Caki2 (cell line): ENCODE data around the gene KAT2A. TPM values are rescaled to one million over a fixed set of nuclear protein-coding genes. Genes with fewer than 3 reads are reported as not detected.
A peak's percentile ranks its signal among the peaks of the same experiment; 100 is the strongest.

Experiments
- DNase-seq: peaks from one replicate; pipeline ENCODE4 v3.0.0-alpha.2; 2015; ENCODE audit warnings: low read depth
- in situ Hi-C: cut with HindIII; loops from 2 replicates; pipeline ENCODE4 v1.10.0; 2016; ENCODE audit warnings: low sequenced_read_pairs, low pct_unique_long_range_greater_than_20kb, mixed read lengths
- total RNA-seq: library from RNA; depleted of rRNA; stranded (reverse); fragments of >200 nt; shearing (Covaris generic); gene quantifications from 2 replicates; pipeline ENCODE4 v1.2.3, GENCODE V29; 2014; ENCODE audit warnings: low replicate concordance

KAT2A gene
- total RNA-seq, 1 experiment from 2014 or later, result 24.6 TPM

- in situ Hi-C loops, result no loop called here
- no peak for DNase-seq
Observed at GRCh38 chr17:42103221-42103954, 17.8 kb downstream of the KAT2A start.

GRCh38 chr17:42101513-42102292 lies 19.5 kb downstream of the KAT2A start:
- peak; percentile 34 for DNase-seq
- in situ Hi-C loops, result no loop called here

DNA sequence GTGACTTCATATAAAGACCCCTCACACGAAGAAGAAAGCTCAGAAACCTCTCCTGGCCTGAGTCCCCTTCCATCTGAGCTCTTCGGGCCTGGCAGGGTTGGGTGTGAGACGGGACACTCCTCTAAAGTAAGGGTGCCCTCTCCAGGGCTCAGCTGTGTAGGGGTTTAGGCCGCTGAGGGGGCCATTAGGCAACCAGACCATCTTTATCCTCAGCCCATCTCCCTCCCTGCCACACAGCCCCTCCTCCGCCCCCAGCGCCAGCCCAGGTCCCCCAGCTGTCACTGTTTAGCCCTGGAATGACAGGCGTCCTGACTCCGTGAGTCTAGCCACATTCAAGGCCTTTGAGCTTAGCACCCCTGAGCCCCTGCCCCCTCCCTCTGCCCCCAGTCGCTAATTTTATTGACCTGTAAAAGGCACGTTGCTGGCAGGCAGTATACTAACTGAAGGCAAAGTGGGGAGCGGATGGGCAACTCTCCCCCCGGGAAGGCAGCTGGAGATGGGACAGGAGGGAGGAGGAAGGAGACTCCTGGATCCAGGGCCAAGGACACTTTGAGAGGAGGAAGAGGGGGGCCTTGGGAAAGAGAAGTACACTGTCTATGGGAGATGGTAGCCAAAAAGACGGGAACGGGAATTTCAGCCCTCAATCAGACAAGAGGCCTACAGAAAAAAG lies 22.3 kb downstream of the KAT2A start:
- in situ Hi-C loops, result no loop called here

DNA sequence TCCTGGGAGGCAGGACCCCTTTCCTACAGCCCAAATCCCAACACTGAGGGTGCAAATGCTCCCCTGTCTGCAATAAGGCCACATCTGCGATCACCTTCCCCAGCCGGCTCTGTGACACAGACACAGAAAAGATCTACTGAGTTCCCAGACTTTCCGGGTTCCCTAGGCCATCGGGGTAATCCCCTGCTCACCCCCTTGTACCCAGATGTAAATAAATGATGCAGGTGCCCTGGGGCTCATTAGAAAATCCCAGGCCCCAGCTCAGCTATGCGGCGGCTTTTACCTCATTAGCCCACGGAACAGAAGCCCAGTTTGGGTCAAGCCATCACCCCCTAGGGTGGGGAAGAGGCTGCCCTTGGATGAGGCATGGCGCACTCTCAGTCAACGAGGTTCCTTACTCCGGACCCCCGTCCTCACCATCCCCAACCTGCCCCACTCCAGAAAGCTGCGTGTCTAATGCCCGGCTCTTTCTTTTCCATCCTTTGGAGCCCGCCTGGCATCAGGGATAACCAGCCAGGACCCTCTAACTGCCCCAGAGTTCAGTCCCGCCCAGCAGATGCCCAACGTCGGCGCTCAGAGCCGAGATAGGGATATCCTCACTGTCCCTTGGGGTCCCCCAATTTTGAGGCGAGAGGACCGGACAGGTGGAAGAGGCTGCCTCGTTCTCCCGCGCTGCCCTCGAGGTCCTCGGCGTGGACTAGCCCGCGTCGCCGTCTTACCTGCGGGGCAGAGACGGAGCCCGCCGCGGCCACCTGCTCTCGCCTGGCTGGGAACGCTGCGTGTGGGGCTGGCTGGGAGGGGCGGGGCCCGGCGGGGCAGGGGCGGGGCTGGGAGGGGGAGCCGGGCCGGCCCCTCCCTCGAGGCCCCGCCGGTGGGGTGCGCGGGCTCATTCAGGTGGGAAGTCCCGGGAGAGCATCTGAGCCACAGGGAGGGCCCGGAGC lies 23.2 kb downstream of the KAT2A start, which contains the start of gene ZNF385C:
Gene ZNF385C (minus strand): TSS at position 783 of the 941 bp plus-strand sequence. CDS start 35,417 bp downstream, outside the sequence.
- in situ Hi-C loops, result no loop called here

More for the DNA sequence above, 22.3 kb downstream of the KAT2A start:
- no peak for DNase-seq

DNA sequence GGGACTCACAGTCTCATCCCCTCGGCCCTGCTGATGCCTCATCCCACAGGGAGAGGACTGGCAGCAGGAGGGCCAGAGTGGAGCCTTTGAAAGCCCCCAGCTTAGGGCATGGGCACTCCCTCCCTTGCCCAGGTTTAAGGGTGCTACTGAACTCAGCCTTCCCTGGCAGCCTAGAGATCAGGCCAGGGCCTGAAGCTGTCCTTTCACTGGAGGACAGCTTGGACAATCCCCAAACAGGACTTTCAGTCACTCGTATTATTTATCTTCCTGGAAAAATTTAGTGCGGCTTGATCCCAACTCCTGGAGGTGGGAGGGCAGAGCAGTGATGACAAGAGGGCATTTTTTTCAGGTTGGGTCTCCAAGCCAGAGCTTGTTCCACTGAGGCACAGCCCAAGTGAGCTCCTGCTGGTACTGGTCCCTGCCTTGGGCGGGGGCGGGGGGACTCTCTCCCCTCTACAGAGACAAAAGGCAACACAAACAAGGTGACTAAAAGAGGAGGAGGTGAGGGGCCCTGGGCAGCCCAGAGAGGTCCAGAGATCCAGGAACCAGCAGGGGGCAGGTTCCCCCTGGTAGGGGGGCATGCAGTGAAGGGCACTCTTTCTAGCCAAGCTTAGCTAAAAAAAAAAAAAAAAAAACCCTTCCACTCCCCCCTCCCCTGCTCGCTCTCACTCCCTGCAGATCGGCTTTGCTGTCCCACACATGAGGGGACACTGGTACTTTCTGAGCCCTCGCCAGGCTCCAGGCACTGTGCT lies 24.6 kb downstream of the KAT2A start:
- in situ Hi-C loops, result no loop called here
- DNase-seq, result no peak

More for the DNA sequence above, 23.2 kb downstream of the KAT2A start, which contains the start of gene ZNF385C:
- DNase-seq, result no peak

DNA sequence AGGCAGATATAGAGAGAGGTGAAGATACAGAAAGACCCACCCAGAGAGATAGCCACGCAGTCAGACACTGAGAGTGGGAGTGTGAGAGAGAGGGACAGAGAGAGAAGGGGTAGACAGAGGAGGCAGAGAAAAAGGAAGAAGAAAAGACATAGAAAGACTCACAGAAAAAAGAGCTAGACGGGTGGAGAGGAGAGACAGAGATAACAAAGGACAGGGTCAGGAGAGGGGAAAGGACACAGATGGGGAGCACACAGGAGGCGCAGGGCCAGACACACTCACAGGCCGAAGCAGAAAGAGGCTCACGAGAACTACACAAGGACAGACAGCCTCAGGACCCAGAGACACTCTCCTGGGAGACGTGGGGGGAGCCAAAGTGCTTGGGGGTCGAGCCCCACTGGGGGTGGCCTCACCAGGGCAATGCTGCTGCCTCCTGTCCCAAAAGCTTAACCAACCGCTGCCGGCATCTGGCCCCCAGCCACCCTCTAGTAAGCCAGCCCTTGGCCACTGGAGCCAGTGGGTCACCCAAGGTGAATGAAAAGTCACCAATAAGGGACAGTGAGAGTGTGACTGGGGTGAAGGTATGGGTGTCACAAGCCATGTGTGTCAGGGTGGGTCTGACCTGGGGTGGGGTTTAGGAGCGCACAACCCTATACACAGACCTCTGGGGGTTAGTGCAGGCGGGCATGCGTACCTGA lies 26.6 kb downstream of the KAT2A start:
- in situ Hi-C loops, result no loop called here
- DNase-seq, result no peak

GRCh38 chr17:42092939-42093338 lies 28.2 kb downstream of the KAT2A start:
- in situ Hi-C loops, result no loop called here
- no peak for DNase-seq

- DNase-seq, result no peak
- in situ Hi-C loops, result no loop called here
Observed at GRCh38 chr17:42090964-42091790, 30.0 kb downstream of the KAT2A start.

DNA sequence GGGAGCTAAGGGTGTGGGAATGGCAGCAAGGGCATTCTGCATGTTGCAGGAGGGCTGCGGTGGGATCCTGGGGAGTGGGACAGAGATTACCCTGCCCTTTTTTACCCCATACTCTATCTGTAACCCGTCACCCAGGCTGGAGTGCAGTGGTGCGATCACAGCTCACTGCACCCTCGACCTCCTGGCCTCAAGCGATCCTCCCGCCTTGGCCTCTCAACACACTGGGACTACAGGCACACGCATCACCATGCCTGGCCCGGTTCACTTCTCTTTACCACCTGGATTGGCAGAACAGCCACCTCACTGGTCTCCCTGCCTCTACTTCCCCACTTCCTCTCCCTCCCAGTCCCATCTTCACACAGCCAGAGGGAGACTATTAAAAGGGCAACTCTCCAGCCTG lies 32.4 kb downstream of the KAT2A start:
- in situ Hi-C loops, result no loop called here
- no peak for DNase-seq

DNA sequence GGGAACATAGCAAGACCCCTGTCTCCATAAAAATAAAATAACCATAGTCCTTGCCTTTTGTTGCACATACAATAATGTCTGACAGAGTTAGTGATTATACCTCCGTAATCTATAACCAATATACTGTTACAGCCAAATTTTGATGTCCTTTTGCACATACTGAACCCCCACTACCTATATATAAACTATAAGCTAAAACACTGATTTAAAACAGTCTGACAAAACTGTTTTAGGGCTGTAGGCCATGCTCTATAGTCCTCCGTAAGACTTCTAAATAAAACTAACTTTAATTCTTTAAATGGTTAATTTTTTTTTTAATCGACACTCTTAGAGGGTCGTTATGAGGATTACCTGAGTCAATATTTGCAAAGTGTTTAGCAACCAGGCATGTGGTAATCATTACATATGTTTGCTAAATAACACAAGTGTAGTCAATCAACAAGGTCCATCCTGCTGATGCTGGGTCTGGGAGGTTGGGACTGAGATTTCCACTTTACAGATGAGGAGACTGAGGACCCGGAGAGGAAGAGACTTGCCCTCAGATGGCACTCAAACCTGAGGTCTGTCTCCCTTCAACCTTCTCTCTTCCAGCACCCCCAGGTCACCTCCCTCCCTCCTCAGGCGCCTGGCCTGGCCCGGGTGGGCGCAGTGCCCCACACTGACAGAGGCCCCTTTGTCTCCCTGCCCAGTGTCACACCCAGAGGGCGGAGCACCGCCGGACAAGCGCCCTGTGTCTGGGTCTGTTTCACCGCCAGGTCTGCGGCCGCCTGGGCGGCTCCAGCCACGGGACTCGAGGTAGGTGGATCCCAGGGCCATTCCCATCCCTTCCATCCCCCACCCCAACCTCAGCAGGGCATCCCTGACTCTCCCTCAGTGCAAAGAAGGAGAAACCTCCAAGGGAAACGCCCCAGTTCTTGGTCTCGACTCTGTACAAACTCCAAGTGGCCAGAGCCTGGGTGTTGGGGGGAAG lies 33.1 kb downstream of the KAT2A start:
- in situ Hi-C loops, result no loop called here
- DNase-seq, result no peak

DNA sequence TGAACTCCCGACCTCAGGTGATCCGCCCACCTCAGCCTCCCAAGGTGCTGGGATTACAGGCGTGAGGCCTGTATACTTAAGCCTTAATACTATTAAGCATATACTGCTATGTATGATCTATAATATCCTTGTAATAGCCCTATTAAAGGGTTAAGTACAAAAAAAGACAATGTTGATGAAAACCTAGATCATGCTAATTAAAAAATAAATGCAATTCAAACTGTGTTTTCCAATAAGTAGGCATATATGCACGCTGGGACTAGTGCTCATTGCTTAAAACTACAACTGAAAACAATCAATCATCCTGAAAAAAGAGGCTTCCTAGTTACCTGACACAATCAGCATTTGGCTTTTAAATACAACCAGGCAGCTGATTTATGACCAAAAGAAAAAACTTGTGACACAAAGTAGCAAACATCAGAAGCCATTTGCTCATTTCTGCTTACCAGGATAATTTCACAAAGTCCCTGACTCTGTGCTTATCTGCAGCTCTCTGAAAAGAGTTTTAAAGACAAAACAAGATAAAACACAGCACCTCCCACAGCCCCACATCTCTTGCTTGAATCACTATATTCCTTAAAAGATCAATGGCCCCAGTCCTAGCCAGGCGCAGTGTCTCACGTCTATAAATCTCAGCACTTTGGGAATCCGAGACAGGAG lies 34.0 kb downstream of the KAT2A start:
- in situ Hi-C loops, result no loop called here
- no peak for DNase-seq

DNA sequence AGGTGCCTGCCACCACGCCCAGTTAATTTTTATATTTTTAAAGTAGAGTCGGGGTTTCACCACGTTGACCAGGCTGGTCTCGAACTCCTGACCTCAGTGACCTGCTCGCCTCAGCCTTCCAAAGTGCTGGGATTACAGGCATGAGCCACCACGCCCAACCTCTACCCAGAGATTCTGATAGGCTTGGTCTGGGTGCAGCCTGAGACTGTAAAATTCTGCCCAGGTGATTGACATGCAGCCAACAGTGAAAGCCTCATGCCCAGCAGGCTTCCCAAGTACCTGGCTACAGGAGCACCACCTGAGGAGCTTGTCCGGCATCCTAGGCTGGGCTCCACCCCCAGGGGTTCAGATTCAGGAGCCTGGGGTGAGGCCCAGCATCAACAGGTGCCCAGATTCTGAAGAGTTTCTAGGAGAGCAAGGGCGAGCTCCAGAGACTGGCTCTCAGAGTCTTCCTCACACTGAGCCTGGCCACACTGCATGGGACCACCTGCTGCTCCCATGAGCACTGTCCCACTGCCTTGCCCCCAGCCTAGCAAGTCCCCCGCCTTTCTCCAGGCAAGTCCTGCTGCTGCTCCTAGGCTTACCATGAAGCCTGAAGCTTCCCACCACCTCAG lies 39.5 kb downstream of the KAT2A start:
- in situ Hi-C loops, result no loop called here
- DNase-seq, result no peak

- in situ Hi-C loops, result no loop called here
- no peak for DNase-seq
Observed at GRCh38 chr17:42079541-42079940, 41.6 kb downstream of the KAT2A start.

GRCh38 chr17:42078396-42079043 lies 42.6 kb downstream of the KAT2A start:
- in situ Hi-C loops, result no loop called here
- DNase-seq, result no peak
